HG03066 (cell line): ENCODE measurements around the gene VAC14.

Source experiments
- ATAC-seq: cut with Tn5 transposase; IDR thresholded peaks from one replicate; pipeline ENCODE4 v1.9.1; 2021; ENCODE audit warnings: low read depth; ENCODE audit not compliant: unreplicated experiment

The VAC14 gene

DNA sequence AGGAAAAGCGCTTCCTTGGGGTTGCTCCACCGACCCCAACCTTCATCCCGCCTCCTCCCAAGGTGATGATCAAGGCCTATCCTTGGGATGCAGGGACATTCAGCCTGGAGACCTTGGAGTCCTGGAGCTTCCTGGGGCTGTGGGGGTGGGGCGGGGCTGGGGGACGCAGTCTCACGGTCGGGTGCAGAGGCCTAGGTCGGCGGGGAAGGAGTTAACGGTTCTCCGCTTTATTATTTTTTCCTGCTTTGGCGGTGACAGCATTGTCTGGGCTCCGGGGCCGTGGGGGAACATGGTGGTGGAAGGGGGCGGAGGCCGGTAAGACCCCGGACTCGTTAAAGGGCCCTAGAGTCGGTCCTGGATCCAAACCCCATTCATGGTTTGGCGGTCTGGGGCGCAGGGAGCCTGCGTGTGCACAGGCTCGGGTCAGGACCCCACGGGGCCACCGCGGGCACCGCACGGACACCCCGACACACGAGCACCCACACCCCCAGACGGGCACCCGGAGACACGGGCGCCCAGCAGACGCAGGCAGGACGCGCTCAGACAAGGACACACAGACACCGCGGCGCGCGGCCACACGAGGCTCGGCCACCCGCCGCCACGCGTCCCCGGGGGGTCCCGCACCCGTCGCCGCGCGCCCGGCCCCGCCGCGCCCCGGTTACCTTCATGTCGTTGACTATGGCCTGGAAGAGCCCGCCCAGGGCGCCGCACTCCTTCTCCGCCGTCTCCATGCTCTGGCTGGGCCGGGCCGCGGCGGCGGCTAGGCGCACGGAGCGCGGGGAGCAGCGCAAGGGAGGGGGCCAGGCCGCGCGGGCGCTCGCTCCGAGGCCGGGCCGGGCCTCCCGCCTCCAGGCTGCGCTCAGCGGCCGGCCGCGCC is 115.7 kb downstream of the VAC14 start:
- no peak for ATAC-seq

DNA sequence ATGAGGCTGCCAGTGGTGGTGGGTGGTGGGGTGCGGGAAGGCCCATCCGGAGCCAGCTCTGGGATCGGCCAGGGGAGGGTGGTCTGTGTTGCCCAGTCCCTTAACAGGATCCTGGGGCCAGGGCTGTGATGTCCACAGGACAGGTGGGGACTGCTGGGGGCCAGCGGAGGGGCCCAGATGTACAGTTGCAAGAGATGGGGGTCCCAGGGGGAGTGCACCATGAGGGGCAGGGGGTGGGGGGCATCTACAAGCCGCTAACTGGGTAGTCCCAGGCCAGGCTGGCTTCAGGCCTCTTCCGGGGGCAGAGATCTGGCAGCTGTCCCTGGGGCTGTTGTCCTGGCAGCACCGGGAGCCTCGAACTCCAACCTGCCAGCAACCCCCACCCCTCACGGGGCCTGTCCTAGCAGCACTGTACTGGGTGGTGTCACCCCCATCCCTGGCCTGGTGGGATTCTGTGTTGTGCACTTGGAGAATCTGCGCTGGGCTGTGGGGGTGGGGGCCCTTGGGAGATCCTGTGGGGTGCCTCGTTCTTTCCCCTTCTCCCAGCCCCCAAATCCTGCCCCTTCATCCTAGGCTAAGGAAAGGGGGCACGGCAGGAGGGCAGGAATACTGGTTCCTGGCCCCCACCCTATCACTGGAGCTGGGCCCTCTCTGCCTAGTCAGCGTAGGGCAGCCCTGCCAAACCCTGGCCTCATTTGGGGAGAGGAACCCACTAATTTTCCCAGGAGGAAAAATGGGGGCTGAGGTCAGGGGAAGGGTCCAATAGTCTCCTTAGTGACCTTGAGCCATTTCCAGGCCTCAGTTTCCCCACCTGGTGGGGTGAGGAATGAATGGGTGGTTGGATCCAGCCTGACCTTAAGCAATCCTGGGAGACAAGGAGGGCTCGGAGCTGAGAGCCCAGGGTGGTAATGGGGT is 116.6 kb downstream of the VAC14 start:
- ATAC-seq = no peak

GRCh38 chr16:70683146-70683944 is 117.6 kb downstream of the VAC14 start:
- ATAC-seq = no peak

DNA sequence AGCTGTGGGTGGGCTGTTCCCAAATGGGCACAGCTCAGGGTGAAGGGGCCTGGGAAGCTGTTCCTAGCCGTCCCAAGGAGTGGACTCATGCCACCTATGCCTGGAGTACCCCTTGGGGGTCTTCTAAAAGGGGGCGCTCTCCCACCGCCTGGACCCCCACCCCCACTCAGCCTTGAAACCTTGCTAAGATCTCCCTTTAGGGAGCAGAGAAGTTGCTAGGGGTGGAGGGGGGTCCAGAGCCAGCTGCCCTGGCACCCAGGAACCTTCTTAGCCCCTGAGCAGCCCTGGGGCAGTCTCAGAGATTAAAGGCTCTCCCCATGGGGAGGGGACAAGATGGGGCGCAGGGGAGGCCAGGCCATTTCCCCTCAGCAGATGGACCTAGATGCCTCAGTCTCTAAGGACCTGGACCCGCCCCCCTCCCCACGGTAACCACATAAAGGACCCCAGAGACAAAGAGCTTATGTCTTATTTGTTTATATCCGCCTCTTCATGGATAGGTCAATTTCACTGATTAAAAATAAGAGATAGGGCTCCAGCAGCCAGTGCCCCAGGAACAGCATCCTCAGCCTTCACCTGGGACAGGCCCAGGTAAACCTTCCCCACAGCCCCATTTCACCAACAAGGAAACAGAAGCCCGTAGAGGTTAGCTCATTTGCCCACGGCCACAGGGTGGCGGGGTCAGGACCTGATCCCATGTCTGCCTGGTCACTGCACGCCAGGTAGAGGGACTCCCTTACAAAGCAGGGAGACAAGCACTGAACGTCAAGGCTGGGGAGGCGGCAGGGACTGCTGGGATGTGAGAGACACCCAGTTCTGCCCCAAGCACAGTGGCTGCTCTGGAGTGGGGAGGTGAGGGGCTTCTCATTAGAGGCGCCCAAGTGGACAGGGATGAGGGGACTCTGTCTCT is 118.5 kb downstream of the VAC14 start:
- no peak for ATAC-seq

DNA sequence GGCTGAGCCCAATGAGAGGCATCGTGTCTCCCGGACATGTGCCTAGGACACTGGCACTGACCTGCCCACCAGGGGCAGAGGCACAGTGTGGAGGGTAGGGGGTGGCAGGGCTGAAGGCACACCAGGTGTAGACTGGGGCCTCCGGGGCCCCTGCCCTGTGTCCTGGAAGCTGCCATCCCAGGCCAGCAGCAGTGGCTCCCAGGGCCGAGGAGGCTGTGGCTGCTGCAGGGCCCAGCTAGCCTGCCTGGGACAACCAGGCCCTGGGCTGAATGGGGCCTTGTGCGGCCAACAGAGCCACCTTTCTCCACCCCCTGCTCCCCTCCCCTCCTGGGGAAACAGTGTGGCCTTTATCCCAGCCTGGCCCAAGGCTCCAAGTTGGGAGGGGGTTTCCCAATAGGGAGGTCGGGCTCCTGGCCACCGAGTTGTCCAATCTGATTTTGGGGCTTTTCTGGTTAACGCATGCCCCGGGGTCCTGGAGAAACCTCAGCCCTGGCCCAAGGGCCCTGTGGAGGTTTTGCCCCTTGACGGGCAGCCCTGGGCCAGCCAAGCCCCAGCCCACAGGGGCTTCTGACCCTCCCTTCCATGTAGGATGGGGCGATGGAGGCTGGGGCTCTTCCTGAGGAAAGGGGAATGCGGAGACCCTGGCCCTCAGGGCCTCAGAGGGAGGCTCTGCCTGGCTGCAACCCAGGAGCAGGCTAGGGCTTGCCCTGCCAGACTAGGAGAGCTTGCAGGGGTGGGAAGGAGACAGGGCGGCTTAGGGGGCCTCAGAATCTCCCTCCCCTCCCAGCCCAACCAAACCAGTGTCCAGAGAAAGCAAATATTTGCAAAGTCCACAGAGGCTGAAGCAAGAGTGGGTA is 119.3 kb downstream of the VAC14 start:
- no peak for ATAC-seq

GRCh38 chr16:70680495-70681381 is 120.2 kb downstream of the VAC14 start:
- no peak for ATAC-seq

- no peak for ATAC-seq
Observed at GRCh38 chr16:70679671-70680494, 121.1 kb downstream of the VAC14 start.

GRCh38 chr16:70678898-70679670 is 121.9 kb downstream of the VAC14 start:
- ATAC-seq = no peak

DNA sequence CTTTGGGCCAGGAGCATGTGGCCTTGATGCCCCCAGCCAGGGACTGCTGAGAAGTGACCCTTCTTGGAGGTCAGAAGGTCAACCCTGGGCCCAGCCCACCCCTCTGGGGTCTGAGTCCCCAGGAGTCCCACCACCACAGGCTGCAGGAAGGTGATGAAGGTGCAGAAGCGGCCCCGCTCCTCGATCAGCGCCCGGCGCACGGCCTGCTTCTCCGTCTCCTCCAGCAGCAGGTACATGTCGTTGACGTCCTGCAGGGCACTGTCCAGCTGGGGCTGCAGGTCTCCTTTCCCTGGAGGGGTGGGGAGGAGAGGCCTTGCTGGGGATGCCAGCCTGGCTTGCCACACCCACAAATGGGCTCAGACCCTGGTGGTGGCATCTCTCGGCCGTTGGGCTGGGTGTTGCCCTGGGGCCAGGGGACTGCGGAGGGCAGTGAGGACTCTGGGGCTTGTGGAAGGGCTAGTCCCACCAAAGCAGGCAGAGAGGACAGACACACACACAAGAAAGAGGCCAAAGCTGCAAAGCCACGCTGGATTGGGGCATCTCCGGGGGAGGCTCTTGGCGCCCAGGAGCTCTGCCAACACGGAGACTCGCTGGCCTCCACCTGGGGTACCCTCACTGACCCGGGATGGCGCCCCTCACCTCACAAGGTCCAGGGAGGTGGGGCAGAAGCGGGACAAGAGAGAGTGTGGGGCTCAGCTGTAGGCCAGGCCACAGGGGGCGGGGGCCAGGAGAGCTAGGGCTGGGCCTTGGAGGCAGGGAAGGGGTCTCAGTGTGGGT is 122.6 kb downstream of the VAC14 start:
- ATAC-seq = no peak

- no peak for ATAC-seq
Observed at GRCh38 chr16:70677499-70678120, 123.3 kb downstream of the VAC14 start.

DNA sequence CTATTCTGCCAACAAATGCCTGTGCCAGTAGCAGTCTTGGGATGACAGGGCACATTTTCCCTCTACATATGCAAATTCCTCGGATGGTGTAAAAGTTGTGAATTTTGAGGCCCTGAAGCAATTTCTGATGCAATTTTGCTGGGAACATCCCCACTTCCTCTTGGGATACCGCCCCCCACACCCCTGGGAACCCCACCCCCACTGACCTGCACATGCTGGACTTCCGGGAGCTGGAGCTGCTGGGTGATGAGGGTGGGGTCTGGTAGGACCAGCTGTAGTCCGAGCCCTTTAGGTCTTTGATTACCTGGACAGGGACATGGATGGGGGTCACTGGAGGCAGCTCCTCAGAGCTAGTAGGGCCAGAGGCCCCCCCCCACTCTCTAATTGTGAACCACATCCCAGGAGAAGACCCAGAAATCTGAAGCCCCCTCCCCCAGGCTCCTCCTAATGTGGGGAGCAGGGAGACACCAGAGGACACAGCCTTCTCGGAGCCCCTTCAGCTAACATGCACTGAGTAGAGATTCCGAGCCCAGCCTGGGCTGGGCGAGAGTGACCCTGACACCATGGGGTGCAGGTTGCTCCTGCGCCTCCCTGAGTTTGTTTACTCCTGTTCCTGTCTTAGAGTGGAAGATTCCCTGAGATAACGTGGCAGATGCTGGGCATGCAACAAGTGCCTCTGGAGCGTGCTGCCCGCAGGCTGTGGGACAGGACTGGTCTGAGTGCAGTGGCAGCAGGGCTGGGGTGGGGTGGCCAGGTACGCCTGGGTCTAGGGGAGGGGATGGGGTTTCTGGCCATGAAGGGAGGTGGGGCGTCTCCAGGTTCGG is 124.1 kb downstream of the VAC14 start:
- no peak for ATAC-seq

DNA sequence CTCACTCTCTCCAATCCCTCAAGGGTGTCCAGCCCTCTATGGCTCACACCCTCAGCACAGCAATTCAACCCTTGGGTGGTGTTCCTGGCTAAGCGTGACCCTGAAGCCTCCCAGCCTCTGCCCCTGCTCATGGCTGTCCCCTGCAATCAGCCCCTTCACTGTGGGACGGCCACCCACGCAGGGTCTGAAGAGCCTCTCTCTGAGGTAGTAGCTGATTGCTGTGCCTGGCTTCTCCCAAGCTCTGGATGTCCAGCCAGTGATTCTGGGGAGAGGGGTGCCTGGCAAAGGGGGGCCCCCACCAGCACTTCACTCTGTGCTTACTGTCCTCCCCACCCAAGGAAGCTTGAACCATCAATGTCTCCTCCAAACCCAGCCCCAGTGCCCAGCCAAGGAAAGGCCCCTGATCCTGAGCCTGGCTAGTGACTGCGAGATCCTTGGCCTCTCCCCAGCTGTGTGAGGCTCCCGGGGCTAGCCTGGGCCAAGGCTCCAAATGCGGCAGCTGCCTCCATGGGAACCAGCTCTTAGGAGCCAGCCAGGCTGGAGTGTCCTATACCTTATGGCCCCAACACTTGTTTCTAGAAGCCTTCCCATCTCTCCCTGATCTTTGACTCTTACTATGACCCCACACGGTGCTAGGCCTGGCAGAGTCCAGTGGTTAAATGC is 125.0 kb downstream of the VAC14 start:
- ATAC-seq = no peak

DNA sequence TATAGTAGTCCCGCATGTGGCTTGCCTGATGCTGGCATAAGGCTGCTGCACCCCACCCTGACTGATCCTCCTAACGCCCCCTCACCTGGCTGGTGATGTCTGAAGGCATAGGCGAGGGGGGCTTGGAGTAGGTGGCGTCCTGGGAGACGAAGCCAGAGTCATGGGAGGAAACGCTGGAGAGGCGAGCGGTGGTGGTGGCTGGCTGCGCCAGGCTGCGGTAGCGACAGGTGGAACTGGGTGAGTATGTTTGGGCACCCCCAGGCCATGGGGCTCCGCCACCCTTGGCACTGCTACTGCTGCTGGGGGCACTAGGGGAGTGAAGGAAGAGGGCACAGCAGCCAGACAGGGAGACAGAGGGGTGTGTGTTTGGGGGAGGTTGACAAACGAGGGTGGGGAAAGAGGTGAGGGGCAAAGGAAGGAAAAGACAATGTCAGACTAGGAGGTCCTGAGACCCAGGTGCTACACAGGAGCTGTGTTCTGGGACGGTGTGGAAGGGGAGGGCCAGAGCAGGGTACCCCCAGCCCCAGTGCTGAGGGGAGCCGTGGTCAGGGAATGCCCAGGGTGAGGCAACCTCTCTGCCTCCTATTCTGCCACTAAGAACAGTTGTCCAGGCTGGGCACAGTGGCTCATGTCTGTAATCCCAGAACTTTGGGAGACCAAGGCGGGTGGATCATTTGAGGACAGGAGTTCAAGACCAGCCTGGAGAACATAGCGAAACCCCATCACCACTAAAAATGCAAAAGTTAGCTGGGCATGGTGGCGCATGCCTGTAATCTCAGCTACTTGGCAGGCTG is 126.5 kb downstream of the VAC14 start:
- ATAC-seq = no peak
